Osteoblast (primary cell): ENCODE results near the gene PCK2. TPM values are rescaled to one million over a fixed set of nuclear protein-coding genes. Genes with fewer than 3 reads are reported as not detected.
A peak's percentile ranks its signal among the peaks of the same experiment; 100 is the strongest.

Source experiments
- DNase-seq: peaks from one replicate; pipeline ENCODE4 v3.0.0; 2011; ENCODE audit warnings: low spot score, mixed read lengths; ENCODE audit not compliant: insufficient read length; ENCODE audit errors: missing footprints
- H2AFZ ChIP-seq: 2 replicates; pipeline ENCODE4 v1.6.0; 2011; ENCODE audit warnings: mild to moderate bottlenecking, low read length
- H3K27ac ChIP-seq: 2 replicates; pipeline ENCODE4 v1.5.1; 2011; ENCODE audit warnings: mild to moderate bottlenecking, low read depth, low read length, moderate library complexity
- H3K27me3 ChIP-seq: 2 replicates; pipeline ENCODE4 v1.6.0; 2012; ENCODE audit warnings: mild to moderate bottlenecking, control low read depth, inconsistent platforms, low read length, moderate library complexity; ENCODE audit not compliant: insufficient read depth
- H3K36me3 ChIP-seq: 2 replicates; pipeline ENCODE4 v1.5.1; 2011; ENCODE audit warnings: mild to moderate bottlenecking, low read length, control low read depth, moderate library complexity; ENCODE audit not compliant: insufficient read depth
- H3K4me1 ChIP-seq: 2 replicates; pipeline ENCODE4 v1.5.1; 2011; ENCODE audit warnings: mild to moderate bottlenecking, low read length, control low read depth, moderate library complexity; ENCODE audit not compliant: insufficient read depth
- H3K4me2 ChIP-seq: 2 replicates; pipeline ENCODE4 v1.6.0; 2011; ENCODE audit warnings: mild to moderate bottlenecking, low read length; ENCODE audit not compliant: insufficient read depth
- H3K4me3 ChIP-seq: fragments of 200-600 bp; sonication (generic); 3 replicates; pipeline ENCODE4 v1.5.1; 2012; ENCODE audit warnings: mild to moderate bottlenecking, low read length, inconsistent platforms; ENCODE audit not compliant: insufficient read depth
- H3K79me2 ChIP-seq: 2 replicates; pipeline ENCODE4 v1.6.0; 2012; ENCODE audit warnings: mild to moderate bottlenecking, low read length, control low read depth, inconsistent platforms; ENCODE audit not compliant: insufficient read depth
- H3K9me3 ChIP-seq: 2 replicates; pipeline ENCODE4 v1.5.1; 2011; ENCODE audit warnings: low read depth, low read length, control low read depth
- H4K20me1 ChIP-seq: 2 replicates; pipeline ENCODE4 v1.6.0; 2012; ENCODE audit warnings: mild to moderate bottlenecking, low read length, control low read depth; ENCODE audit not compliant: insufficient read depth
- CTCF ChIP-seq: IDR thresholded peaks from 2 replicates; pipeline ENCODE4 v1.5.1; 2011; ENCODE audit warnings: mild to moderate bottlenecking, low read depth, low read length, moderate library complexity; ENCODE audit errors: extremely low read depth
- total RNA-seq: library from RNA; depleted of rRNA; stranded (reverse); fragments of >200 nt; gene quantifications from 2 replicates; pipeline ENCODE4 v1.2.3, GENCODE V29; 2012

Gene PCK2
- total RNA-seq, 1 donor: 35.1 TPM

GRCh38 chr14:24057271-24057670 lies 36.8 kb upstream of the PCK2 start:
- Histone ChIP-seq H3K4me2 (no peak overlapping the region), H3K4me1 (peaks cover under 1% of the 10 kb centered on the region), H3K9me3 (no peaks in the 10 kb centered on the region), H3K36me3 (no peaks in the 10 kb centered on the region), H2AFZ (no peak overlapping the region), H3K4me3 (no peak overlapping the region), H4K20me1 (peaks cover 4% of the 10 kb centered on the region), H3K27ac (no peak overlapping the region), H3K27me3 (peaks cover 11% of the 10 kb centered on the region), H3K79me2 (no peaks in the 10 kb centered on the region)
- no peak for TF ChIP-seq CTCF
- peak; percentile 70 for DNase-seq

DNA sequence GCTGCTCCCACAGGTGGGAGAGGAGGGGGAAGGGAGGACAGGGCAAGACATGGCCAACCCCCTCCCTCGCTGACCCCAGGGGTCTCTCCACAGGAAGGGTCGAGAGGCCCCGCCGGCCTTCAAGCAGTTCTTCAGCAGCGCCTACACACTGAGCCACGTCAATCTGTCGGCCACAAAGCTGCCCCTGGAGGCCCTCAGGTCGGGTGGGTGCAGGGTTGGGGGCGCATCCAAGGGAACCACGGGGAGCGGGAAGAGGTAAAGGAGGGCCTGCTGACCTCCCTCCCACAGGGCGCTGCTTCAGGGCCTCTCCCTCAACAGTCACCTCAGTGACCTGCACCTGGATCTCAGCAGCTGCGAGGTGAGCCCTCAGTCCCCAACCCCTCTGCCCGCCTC lies 36.2 kb upstream of the PCK2 start:
- Histone ChIP-seq H3K4me1 (no peaks in the 10 kb centered on the region), H3K27ac (no peak overlapping the region), H3K27me3 (peaks cover 9% of the 10 kb centered on the region), H3K4me2 (no peak overlapping the region), H3K36me3 (no peaks in the 10 kb centered on the region), H3K79me2 (no peaks in the 10 kb centered on the region), H4K20me1 (peaks cover 4% of the 10 kb centered on the region), H2AFZ (no peak overlapping the region), H3K9me3 (no peaks in the 10 kb centered on the region), H3K4me3 (no peak overlapping the region)
- no peak for DNase-seq
- no peak for TF ChIP-seq CTCF

DNA sequence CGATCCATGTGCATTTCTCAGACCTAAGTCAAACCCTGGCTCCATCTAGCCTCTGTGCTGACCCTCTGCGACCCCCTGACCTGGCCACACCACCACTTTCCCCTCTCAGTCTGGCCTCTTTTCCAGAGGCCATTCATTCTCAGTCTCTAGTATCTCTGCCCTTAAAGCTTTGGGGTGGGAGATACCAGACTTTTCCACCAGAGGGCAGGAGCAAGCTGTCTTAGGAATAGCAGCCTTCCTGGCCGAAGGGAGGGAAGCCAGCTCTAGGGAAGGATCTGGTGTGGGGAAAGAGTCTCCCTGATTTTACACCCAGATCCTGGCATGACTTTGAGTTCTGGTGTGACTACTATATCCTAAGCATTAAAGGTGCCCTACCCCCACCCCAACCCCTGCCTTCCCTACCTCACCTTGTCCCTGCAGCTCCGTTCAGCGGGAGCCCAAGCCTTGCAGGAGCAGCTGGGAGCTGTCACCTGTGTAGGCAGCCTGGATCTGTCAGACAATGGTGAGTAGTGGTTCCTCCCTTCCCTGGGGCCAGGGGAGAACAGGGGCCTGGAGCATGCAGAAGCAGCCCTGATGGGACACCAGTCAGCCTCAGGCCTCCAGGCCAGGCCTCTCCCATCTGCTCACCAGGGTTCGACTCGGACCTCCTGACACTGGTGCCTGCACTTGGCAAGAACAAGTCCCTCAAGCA lies 35.7 kb upstream of the PCK2 start:
- peak; percentile 83 for TF ChIP-seq CTCF

DNA sequence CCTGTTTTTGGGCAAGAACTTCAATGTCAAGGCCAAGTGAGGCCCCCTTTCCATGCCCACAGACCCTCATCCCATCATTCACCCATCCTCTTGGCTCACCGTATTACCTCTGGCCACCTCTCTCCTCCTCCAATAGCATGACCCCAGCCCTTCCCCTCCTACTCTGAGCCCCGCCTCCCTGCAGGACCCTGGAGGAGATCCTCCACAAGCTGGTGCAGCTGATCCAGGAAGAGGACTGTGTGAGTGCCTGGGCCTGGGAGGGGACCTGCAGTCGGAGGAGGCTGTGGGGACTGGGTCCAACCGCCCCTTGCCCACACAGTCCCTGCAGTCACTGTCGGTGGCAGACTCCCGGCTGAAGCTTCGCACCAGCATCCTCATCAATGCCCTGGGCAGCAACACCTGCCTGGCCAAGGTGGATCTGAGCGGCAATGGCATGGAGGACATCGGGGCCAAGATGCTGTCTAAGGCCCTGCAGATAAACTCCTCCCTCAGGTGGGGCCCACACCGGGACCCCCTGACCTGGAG lies 35.1 kb upstream of the PCK2 start:
- DNase-seq: peak; percentile 44
- H2AFZ ChIP-seq: no peak overlapping the region
- H3K36me3 ChIP-seq: no peaks in the 10 kb centered on the region
- no peaks in the 10 kb centered on the region for H3K9me3 ChIP-seq
- peaks cover 4% of the 10 kb centered on the region for H4K20me1 ChIP-seq
- H3K4me1 ChIP-seq: no peaks in the 10 kb centered on the region
- H3K79me2 ChIP-seq: no peaks in the 10 kb centered on the region
- no peak overlapping the region for H3K4me3 ChIP-seq
- H3K4me2 ChIP-seq: no peak overlapping the region
- no peak overlapping the region for H3K27ac ChIP-seq
- no peak for TF ChIP-seq CTCF
- no peaks in the 10 kb centered on the region for H3K27me3 ChIP-seq

More for the DNA sequence above, 35.7 kb upstream of the PCK2 start:
- Histone ChIP-seq H3K9me3 (no peaks in the 10 kb centered on the region), H3K79me2 (no peaks in the 10 kb centered on the region), H3K4me1 (no peaks in the 10 kb centered on the region), H2AFZ (no peak overlapping the region), H3K27ac (no peak overlapping the region), H4K20me1 (peaks cover 4% of the 10 kb centered on the region), H3K4me2 (no peak overlapping the region), H3K4me3 (no peak overlapping the region), H3K27me3 (peaks cover 3% of the 10 kb centered on the region), H3K36me3 (no peaks in the 10 kb centered on the region)
- DNase-seq: peak; percentile 99
